Tibial artery (tissue), 4 donors: ENCODE results near the gene CES2.

ENCODE experiments used
- DNase-seq, 2 donors: peaks; one replicate each; pipeline ENCODE4 v3.0.0-alpha.2; 2019
- H3K27ac ChIP-seq, 2 donors: fragments of 200-600 bp; sonication (generic) in 1 of 2; 1 replicate in 1 of 2; 2 replicates in 1 of 2; pipeline ENCODE4 v1.5.1; 2018 to 2019; ENCODE audit warnings: mild to moderate bottlenecking in 1 of 2
- H3K27me3 ChIP-seq, 2 donors: fragments of 200-600 bp; sonication (generic) in 1 of 2; one replicate each; pipeline versions ENCODE4 v1.5.1 to v1.6.0; 2016 to 2019
- H3K36me3 ChIP-seq, 3 donors: fragments of 200-600 bp; sonication (generic) in 2 of 3; one replicate each; pipeline ENCODE4 v1.5.1; 2016 to 2019; ENCODE audit warnings: mild to moderate bottlenecking in 2 of 3
- H3K4me1 ChIP-seq, 4 donors: fragments of 200-600 bp; sonication (generic) in 2 of 4; 1 replicate in 3 of 4; 2 replicates in 1 of 4; pipeline ENCODE4 v1.5.1; 2016 to 2019
- H3K4me3 ChIP-seq, 2 donors: fragments of 200-600 bp; sonication (generic) in 1 of 2; 1 replicate in 1 of 2; 2 replicates in 1 of 2; pipeline ENCODE4 v1.5.1; 2018 to 2019; ENCODE audit warnings: mild to moderate bottlenecking in 2 of 2
- H3K9me3 ChIP-seq, 3 donors: fragments of 200-600 bp; sonication (generic) in 1 of 3; one replicate each; pipeline ENCODE4 v1.5.1; 2016 to 2019
- CTCF ChIP-seq, 2 experiments: fragments of 200-600 bp in 1 of 2; fragments of 450-650 bp in 1 of 2; IDR thresholded peaks; one replicate each; pipeline ENCODE4 v1.5.1; 2017 to 2019; ENCODE audit warnings: antibody characterized with exemption in 2 of 2, mild to moderate bottlenecking in 1 of 2, moderate library complexity in 1 of 2
- intact Hi-C: fragments of 100-400 bp; cut with DNase I; formaldehyde crosslinking; loops from one replicate; pipeline ENCODE4 v1.15.0; 2023; ENCODE audit warnings: low total_unique reads

The CES2 gene

GRCh38 chr16:66911801-66912200 lies 23.5 kb upstream of the CES2 start:
- DNase-seq = no peak
- Histone ChIP-seq H3K4me1 (peaks cover 0 to 29% (median 7%) of the 10 kb centered on the region in 4 donors), H3K27me3 (no peaks in the 10 kb centered on the region), H3K9me3 (no peaks in the 10 kb centered on the region), H3K36me3 (no peaks in the 10 kb centered on the region), H3K27ac (no peak overlapping the region), H3K4me3 (no peak overlapping the region)
- intact Hi-C loops = no loop called here
- no peak for TF ChIP-seq CTCF (IDR thresholded peaks at IDR 0.05)

- Histone ChIP-seq H3K4me3 (no peak overlapping the region), H3K9me3 (no peaks in the 10 kb centered on the region), H3K27ac (no peak overlapping the region), H3K36me3 (no peaks in the 10 kb centered on the region), H3K27me3 (no peaks in the 10 kb centered on the region), H3K4me1 (peaks cover 0 to 16% (median 3%) of the 10 kb centered on the region in 4 donors)
- no peak for DNase-seq
- intact Hi-C loops = no loop called here
- no peak for TF ChIP-seq CTCF (IDR thresholded peaks at IDR 0.05)
Observed at GRCh38 chr16:66913081-66913480, 22.2 kb upstream of the CES2 start.

- intact Hi-C loops = no loop called here
- TF ChIP-seq CTCF (IDR thresholded peaks at IDR 0.05) = no peak
Observed at GRCh38 chr16:66913711-66914110, 21.6 kb upstream of the CES2 start.

GRCh38 chr16:66914541-66914940 lies 20.8 kb upstream of the CES2 start:
- no peak for TF ChIP-seq CTCF (IDR thresholded peaks at IDR 0.05)
- intact Hi-C loops = no loop called here
- Histone ChIP-seq H3K27me3 (no peaks in the 10 kb centered on the region), H3K4me1 (peaks cover 0 to 21% (median 3%) of the 10 kb centered on the region in 4 donors), H3K9me3 (no peaks in the 10 kb centered on the region), H3K4me3 (no peak overlapping the region), H3K36me3 (no peaks in the 10 kb centered on the region), H3K27ac (no peak overlapping the region)
- DNase-seq = no peak

More at GRCh38 chr16:66913711-66914110, 21.6 kb upstream of the CES2 start:
- Histone ChIP-seq H3K27me3 (no peaks in the 10 kb centered on the region), H3K4me3 (no peak overlapping the region), H3K27ac (no peak overlapping the region), H3K4me1 (peaks cover 0 to 16% (median 3%) of the 10 kb centered on the region in 4 donors), H3K9me3 (no peaks in the 10 kb centered on the region), H3K36me3 (no peaks in the 10 kb centered on the region)
- no peak for DNase-seq

- Histone ChIP-seq H3K27ac (no peak overlapping the region), H3K9me3 (no peaks in the 10 kb centered on the region), H3K27me3 (no peaks in the 10 kb centered on the region), H3K4me3 (no peak overlapping the region), H3K36me3 (no peaks in the 10 kb centered on the region), H3K4me1 (peaks cover 0 to 26% (median 5%) of the 10 kb centered on the region in 4 donors)
- intact Hi-C loops = no loop called here
- no peak for DNase-seq
- no peak for TF ChIP-seq CTCF (IDR thresholded peaks at IDR 0.05)
Observed at GRCh38 chr16:66915041-66915440, 20.3 kb upstream of the CES2 start.

- Histone ChIP-seq H3K4me3 (no peak overlapping the region), H3K4me1 (peaks cover 0 to 26% (median 11%) of the 10 kb centered on the region in 4 donors), H3K36me3 (peaks cover 5% of the 10 kb centered on the region in 3 donors), H3K9me3 (no peaks in the 10 kb centered on the region), H3K27ac (no peak overlapping the region), H3K27me3 (no peaks in the 10 kb centered on the region)
- TF ChIP-seq CTCF (IDR thresholded peaks at IDR 0.05) = no peak
- DNase-seq = no peak
- intact Hi-C loops = no loop called here
Observed at GRCh38 chr16:66916518-66916917, 18.8 kb upstream of the CES2 start.
